ENCODE data around the gene PCDH1.

- TF ChIP-seq POLR2A (IDR thresholded peaks at IDR 0.05) (no peak), CTCF (IDR thresholded peaks at IDR 0.05) (no peak)
These were observed 51.5 kb downstream of the PCDH1 start for GRCh38 chr5:141826674-141827073.

Data from body of pancreas (tissue), 4 donors.